ENCODE results near the gene GNAS-AS1. TPM values are rescaled to one million over a fixed set of nuclear protein-coding genes. Genes with fewer than 3 reads are reported as not detected.
"Not testable (repeated sequence)": the region's sequence is repeated elsewhere in the genome, so short reads cannot be mapped to it uniquely, and the experiment has no call there.

The GNAS-AS1 gene
- total RNA-seq, 1 donor from 2014 or later = not detected

- TF ChIP-seq CTCF (IDR thresholded peaks at IDR 0.05) = no peak
- Histone ChIP-seq H3K27me3 (no peaks in the 10 kb centered on the region), H3K9me3 (no peaks in the 10 kb centered on the region), H3K27ac (no peak overlapping the region), H3K36me3 (no peaks in the 10 kb centered on the region), H3K4me3 (no peak overlapping the region), H3K4me1 (no peaks in the 10 kb centered on the region)
- intact Hi-C loops (cut with DNase I) = no loop called here
- DNase-seq (ENCODE audit: low spot score in 2 of 2) = no peak
These were observed 25.9 kb downstream of the GNAS-AS1 start for GRCh38 chr20:58824843-58825242.

- TF ChIP-seq CTCF (IDR thresholded peaks at IDR 0.05) = no peak
- H3K27me3 ChIP-seq = no peaks in the 10 kb centered on the region
These were observed 27.7 kb downstream of the GNAS-AS1 start for GRCh38 chr20:58822748-58823730.

DNA sequence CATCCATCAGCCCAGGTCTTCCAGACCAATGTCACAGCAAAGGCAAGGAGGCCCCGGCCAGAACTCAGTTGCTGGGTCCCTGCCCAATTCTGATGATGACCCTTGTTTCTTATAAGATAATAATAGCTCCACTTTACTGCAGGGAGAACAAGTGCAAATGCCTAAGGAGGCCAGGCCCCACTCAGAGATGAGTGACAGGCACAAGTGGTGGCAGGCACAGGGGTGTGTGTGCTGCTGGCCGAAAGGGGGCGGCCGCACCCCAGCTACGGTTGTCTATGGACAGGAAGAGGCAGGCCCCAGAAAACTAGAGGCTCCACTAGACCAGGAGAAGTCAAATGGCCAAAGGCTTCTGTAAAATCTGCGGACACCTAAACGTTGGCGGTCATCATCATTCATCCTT, 28.6 kb downstream of the GNAS-AS1 start:
- Histone ChIP-seq H3K36me3 (no peaks in the 10 kb centered on the region), H3K27ac (no peak overlapping the region), H3K4me1 (no peaks in the 10 kb centered on the region), H3K27me3 (no peaks in the 10 kb centered on the region), H3K9me3 (no peaks in the 10 kb centered on the region), H3K4me3 (no peak overlapping the region)
- TF ChIP-seq CTCF (IDR thresholded peaks at IDR 0.05) = no peak
- intact Hi-C loops (cut with DNase I) = no loop called here
- no peak for DNase-seq (ENCODE audit: low spot score in 2 of 2)

More at GRCh38 chr20:58822748-58823730, 27.7 kb downstream of the GNAS-AS1 start:
- H3K9me3 ChIP-seq = no peaks in the 10 kb centered on the region
- H3K4me3 ChIP-seq = no peak overlapping the region
- intact Hi-C loops (cut with DNase I) = no loop called here
- H3K27ac ChIP-seq = no peak overlapping the region
- H3K4me1 ChIP-seq = no peaks in the 10 kb centered on the region
- no peaks in the 10 kb centered on the region for H3K36me3 ChIP-seq
- no peak for DNase-seq (ENCODE audit: low spot score in 2 of 2)

DNA sequence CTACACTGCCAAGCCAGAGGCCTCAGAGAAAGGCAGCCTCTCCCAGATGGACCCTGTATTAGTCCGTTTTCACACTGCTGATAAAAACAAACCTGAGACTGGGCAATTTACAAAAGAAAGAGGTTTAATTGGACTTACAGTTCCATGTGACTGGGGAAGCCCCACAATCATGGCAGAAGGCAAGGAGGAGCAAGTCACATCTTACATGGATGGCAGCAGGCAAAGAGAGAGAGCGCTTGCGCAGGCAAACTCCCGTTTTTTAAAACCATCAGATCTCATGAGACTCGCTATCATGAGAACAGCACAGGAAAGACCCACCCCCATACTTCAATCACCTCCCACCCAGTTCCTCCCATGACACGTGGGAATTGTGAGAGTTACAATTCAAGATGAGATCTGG, 30.2 kb downstream of the GNAS-AS1 start:
- DNase-seq (ENCODE audit: low spot score in 2 of 2); H3K4me3 ChIP-seq; H3K36me3 ChIP-seq; H3K27me3 ChIP-seq; H3K9me3 ChIP-seq; intact Hi-C loops (cut with DNase I); H3K4me1 ChIP-seq; H3K27ac ChIP-seq: not testable (repeated sequence)

DNA sequence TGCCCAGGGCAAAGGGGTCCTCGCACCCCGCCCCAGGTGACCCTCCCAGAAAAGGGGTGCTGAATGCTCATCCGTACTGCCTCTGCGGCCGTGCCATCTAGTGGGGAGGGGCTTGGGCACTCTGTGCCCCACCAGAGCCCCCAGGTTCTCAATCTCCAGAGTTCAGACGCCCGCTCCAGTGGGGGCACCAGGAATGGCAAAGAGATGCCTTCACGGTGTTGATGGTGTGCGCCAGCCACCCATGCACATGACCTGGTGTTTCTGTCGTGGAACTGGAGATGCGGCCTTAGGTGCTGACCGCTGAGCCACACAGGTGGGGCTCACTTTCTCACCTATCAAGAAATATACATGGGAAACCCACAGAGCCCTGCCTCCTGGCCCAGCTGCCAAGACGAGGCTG, 30.8 kb downstream of the GNAS-AS1 start:
- no peak for TF ChIP-seq CTCF (IDR thresholded peaks at IDR 0.05)
- intact Hi-C loops (cut with DNase I) = no loop called here
- Histone ChIP-seq H3K4me3 (no peak overlapping the region), H3K9me3 (no peaks in the 10 kb centered on the region), H3K36me3 (no peaks in the 10 kb centered on the region), H3K27ac (no peak overlapping the region), H3K4me1 (no peaks in the 10 kb centered on the region), H3K27me3 (no peaks in the 10 kb centered on the region)
- DNase-seq (ENCODE audit: low spot score in 2 of 2) = no peak

GRCh38 chr20:58818586-58819285, 32.0 kb downstream of the GNAS-AS1 start:
- no peak for TF ChIP-seq CTCF (IDR thresholded peaks at IDR 0.05)
- intact Hi-C loops (cut with DNase I) = no loop called here
- no peak overlapping the region for H3K27ac ChIP-seq
- H3K4me3 ChIP-seq = no peak overlapping the region
- no peaks in the 10 kb centered on the region for H3K27me3 ChIP-seq
- no peaks in the 10 kb centered on the region for H3K9me3 ChIP-seq
- DNase-seq (ENCODE audit: low spot score in 2 of 2) = no peak
- H3K4me1 ChIP-seq = no peaks in the 10 kb centered on the region
- H3K36me3 ChIP-seq = no peaks in the 10 kb centered on the region

Measured in ascending aorta (tissue), 2 donors.